Measurements from ENCODE around the gene SLC16A4. TPM values are rescaled to one million over a fixed set of nuclear protein-coding genes. Genes with fewer than 3 reads are reported as not detected.

Gene SLC16A4
- total RNA-seq, 1 donor from 2014 or later, result 14.8 TPM

DNA sequence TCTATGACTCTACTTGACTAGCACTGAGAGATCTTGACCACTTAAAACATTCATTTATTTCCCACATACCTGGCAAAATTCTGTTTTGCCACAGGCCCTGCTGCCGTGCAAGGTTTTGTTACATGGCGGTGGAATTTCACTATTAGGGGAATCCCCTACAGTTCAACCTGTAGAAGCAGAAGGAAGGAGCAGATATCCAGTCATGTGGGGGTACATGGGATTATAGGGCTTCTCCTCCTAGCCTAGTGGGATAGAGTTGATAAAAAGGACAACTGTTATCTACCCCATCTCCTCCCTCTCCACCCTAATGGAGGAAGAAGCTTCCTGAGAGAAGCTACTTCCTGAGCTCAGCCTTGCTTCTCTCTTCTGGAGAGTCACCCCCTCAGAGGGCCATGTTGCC is 42.4 kb upstream of the SLC16A4 start:
- Histone ChIP-seq H3K9ac (ENCODE audit: low read length) (no peak overlapping the region), H3K79me2 (ENCODE audit: insufficient read depth, low read length) (no peaks in the 10 kb centered on the region), H3K9me3 (ENCODE audit: insufficient read depth, low read depth, low read length) (no peaks in the 10 kb centered on the region), H3K27me3 (ENCODE audit: insufficient read depth, low read length) (peaks cover 6% of the 10 kb centered on the region), H4K20me1 (ENCODE audit: insufficient read depth, low read length) (no peaks in the 10 kb centered on the region), H3K4me2 (ENCODE audit: low read length) (no peak overlapping the region), H3K27ac (ENCODE audit: low read depth, low read length) (no peak overlapping the region), H3K4me3 (ENCODE audit: insufficient read depth, low read depth, low read length) (no peak overlapping the region), H3K4me1 (ENCODE audit: insufficient read depth, low read length) (no peaks in the 10 kb centered on the region), H3K36me3 (ENCODE audit: insufficient read depth, low read length) (no peaks in the 10 kb centered on the region), H2AFZ (ENCODE audit: low read depth, low read length) (no peak overlapping the region)
- peaks cover 27% of the 10 kb centered on the region for H3K27me3 Mint-ChIP-seq (ENCODE audit: low read depth, unreplicated experiment)
- no peaks in the 10 kb centered on the region for H3K36me3 Mint-ChIP-seq (ENCODE audit: low read depth, unreplicated experiment)
- FAIRE-seq, result no peak
- no peak for DNase-seq (ENCODE audit: low read depth)
- peaks cover 6% of the 10 kb centered on the region for H3K4me1 Mint-ChIP-seq (ENCODE audit: low read depth, unreplicated experiment)
- no peak for TF ChIP-seq EZH2 (IDR thresholded peaks at IDR 0.05; ENCODE audit: insufficient read depth, low read length)
- TF ChIP-seq, protein P1, sequence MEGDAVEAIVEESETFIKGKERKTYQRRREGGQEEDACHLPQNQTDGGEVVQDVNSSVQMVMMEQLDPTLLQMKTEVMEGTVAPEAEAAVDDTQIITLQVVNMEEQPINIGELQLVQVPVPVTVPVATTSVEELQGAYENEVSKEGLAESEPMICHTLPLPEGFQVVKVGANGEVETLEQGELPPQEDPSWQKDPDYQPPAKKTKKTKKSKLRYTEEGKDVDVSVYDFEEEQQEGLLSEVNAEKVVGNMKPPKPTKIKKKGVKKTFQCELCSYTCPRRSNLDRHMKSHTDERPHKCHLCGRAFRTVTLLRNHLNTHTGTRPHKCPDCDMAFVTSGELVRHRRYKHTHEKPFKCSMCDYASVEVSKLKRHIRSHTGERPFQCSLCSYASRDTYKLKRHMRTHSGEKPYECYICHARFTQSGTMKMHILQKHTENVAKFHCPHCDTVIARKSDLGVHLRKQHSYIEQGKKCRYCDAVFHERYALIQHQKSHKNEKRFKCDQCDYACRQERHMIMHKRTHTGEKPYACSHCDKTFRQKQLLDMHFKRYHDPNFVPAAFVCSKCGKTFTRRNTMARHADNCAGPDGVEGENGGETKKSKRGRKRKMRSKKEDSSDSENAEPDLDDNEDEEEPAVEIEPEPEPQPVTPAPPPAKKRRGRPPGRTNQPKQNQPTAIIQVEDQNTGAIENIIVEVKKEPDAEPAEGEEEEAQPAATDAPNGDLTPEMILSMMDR (IDR thresholded peaks at IDR 0.05; ENCODE audit: insufficient read depth, low read depth, low read length), result no peak
- no peak overlapping the region for H3K27ac Mint-ChIP-seq (ENCODE audit: unreplicated experiment)
- H3K9me3 Mint-ChIP-seq (ENCODE audit: unreplicated experiment), result no peaks in the 10 kb centered on the region
- H3K4me3 Mint-ChIP-seq (ENCODE audit: unreplicated experiment), result no peak overlapping the region

DNA sequence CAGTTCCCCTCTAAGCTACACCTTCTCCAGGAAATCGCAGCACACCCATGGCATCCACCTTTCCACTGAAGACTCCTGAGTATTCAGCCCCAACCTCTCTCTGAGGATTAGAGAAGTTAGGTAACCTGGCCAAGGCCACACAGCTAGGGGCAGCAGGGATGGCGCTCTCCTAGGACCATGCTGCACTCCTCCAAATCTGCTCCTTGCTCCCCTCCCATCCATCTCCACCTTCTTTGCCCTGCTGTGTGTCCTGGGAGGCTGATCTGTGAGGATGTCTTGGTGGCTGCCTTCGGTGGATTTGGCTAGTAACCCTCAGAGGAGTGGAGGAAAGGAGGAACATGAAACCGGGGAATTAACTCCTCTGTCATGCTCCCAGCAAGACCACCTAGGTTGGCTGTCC is 40.1 kb upstream of the SLC16A4 start:
- no peak overlapping the region for H3K27ac Mint-ChIP-seq (ENCODE audit: unreplicated experiment)
- no peak overlapping the region for H3K4me2 ChIP-seq (ENCODE audit: low read length)
- peaks cover 6% of the 10 kb centered on the region for H3K4me1 Mint-ChIP-seq (ENCODE audit: low read depth, unreplicated experiment)
- H3K27ac ChIP-seq (ENCODE audit: low read depth, low read length), result no peak overlapping the region
- no peaks in the 10 kb centered on the region for H4K20me1 ChIP-seq (ENCODE audit: insufficient read depth, low read length)
- H3K9ac ChIP-seq (ENCODE audit: low read length), result no peak overlapping the region
- FAIRE-seq (no peak), DNase-seq (ENCODE audit: low read depth) (no peak)
- H3K9me3 Mint-ChIP-seq (ENCODE audit: unreplicated experiment), result no peaks in the 10 kb centered on the region
- no peaks in the 10 kb centered on the region for H3K36me3 Mint-ChIP-seq (ENCODE audit: low read depth, unreplicated experiment)
- H3K36me3 ChIP-seq (ENCODE audit: insufficient read depth, low read length), result no peaks in the 10 kb centered on the region
- no peak overlapping the region for H3K4me3 Mint-ChIP-seq (ENCODE audit: unreplicated experiment)
- H3K27me3 ChIP-seq (ENCODE audit: insufficient read depth, low read length), result peaks cover 9% of the 10 kb centered on the region
- no peaks in the 10 kb centered on the region for H3K4me1 ChIP-seq (ENCODE audit: insufficient read depth, low read length)
- TF ChIP-seq EZH2 (IDR thresholded peaks at IDR 0.05; ENCODE audit: insufficient read depth, low read length), result no peak
- TF ChIP-seq, protein P1 (IDR thresholded peaks at IDR 0.05; ENCODE audit: insufficient read depth, low read depth, low read length), result no peak
- H3K9me3 ChIP-seq (ENCODE audit: insufficient read depth, low read depth, low read length), result no peaks in the 10 kb centered on the region
- no peak overlapping the region for H3K4me3 ChIP-seq (ENCODE audit: insufficient read depth, low read depth, low read length)
- H2AFZ ChIP-seq (ENCODE audit: low read depth, low read length), result no peak overlapping the region
- H3K27me3 Mint-ChIP-seq (ENCODE audit: low read depth, unreplicated experiment), result peaks cover 25% of the 10 kb centered on the region
- no peaks in the 10 kb centered on the region for H3K79me2 ChIP-seq (ENCODE audit: insufficient read depth, low read length)

DNA sequence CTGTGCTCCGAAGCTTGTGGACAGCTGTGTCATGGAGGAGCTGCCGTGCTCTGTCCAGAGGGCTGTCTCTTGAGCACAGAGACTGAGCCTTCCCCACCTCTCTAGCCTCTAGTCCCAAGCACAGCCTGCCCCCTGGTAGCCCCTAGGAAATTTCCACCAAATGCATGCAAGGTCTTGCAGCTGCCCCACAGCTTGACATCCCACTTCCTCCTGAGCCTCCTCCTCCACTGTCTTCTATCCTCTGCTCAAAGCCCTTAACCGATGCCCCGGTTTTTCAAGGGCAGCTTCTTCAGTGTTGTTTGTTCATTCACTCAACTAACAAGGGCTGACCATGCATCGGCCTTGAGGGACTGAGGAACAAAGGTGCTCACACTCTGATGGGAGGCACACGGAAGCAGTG is 39.5 kb upstream of the SLC16A4 start:
- Mint-ChIP-seq H3K36me3 (ENCODE audit: low read depth, unreplicated experiment) (no peaks in the 10 kb centered on the region), H3K4me3 (ENCODE audit: unreplicated experiment) (no peak overlapping the region), H3K27ac (ENCODE audit: unreplicated experiment) (no peak overlapping the region), H3K4me1 (ENCODE audit: low read depth, unreplicated experiment) (peaks cover 6% of the 10 kb centered on the region), H3K27me3 (ENCODE audit: low read depth, unreplicated experiment) (peaks cover 25% of the 10 kb centered on the region), H3K9me3 (ENCODE audit: unreplicated experiment) (no peaks in the 10 kb centered on the region)
- H2AFZ ChIP-seq (ENCODE audit: low read depth, low read length), result no peak overlapping the region
- H3K27me3 ChIP-seq (ENCODE audit: insufficient read depth, low read length), result peaks cover 14% of the 10 kb centered on the region
- no peaks in the 10 kb centered on the region for H3K36me3 ChIP-seq (ENCODE audit: insufficient read depth, low read length)
- no peak overlapping the region for H3K4me2 ChIP-seq (ENCODE audit: low read length)
- no peaks in the 10 kb centered on the region for H3K4me1 ChIP-seq (ENCODE audit: insufficient read depth, low read length)
- DNase-seq (ENCODE audit: low read depth) (no peak), FAIRE-seq (no peak)
- no peaks in the 10 kb centered on the region for H3K9me3 ChIP-seq (ENCODE audit: insufficient read depth, low read depth, low read length)
- H4K20me1 ChIP-seq (ENCODE audit: insufficient read depth, low read length), result no peaks in the 10 kb centered on the region
- H3K4me3 ChIP-seq (ENCODE audit: insufficient read depth, low read depth, low read length), result no peak overlapping the region
- no peak overlapping the region for H3K27ac ChIP-seq (ENCODE audit: low read depth, low read length)
- H3K79me2 ChIP-seq (ENCODE audit: insufficient read depth, low read length), result no peaks in the 10 kb centered on the region
- no peak overlapping the region for H3K9ac ChIP-seq (ENCODE audit: low read length)
- TF ChIP-seq EZH2 (IDR thresholded peaks at IDR 0.05; ENCODE audit: insufficient read depth, low read length), result no peak
- TF ChIP-seq, protein P1 (IDR thresholded peaks at IDR 0.05; ENCODE audit: insufficient read depth, low read depth, low read length), result no peak
